PFSK-1 (cell line): ENCODE measurements around the gene HNF1B.

Source experiments
- FOXP2 ChIP-seq: optimal IDR thresholded peaks from 2 replicates; pipeline ENCODE3; 2011; ENCODE audit warnings: borderline replicate concordance, control low read depth, inconsistent platforms; ENCODE audit not compliant: insufficient read depth; ENCODE audit errors: extremely low read length, extremely low read depth
- POLR2AphosphoS5 ChIP-seq: IDR thresholded peaks from 2 replicates; pipeline ENCODE4 v1.6.1; 2012; ENCODE audit warnings: low read depth, mild to moderate bottlenecking, control low read depth, low read length, moderate library complexity
- SIN3A ChIP-seq: IDR thresholded peaks from 2 replicates; pipeline ENCODE4 v1.6.1; 2012; ENCODE audit warnings: mild to moderate bottlenecking, low read length, moderate library complexity, borderline replicate concordance; ENCODE audit not compliant: insufficient read depth
- TAF1 ChIP-seq: IDR thresholded peaks from 2 replicates; pipeline ENCODE4 v1.6.1; 2012; ENCODE audit warnings: low read length, control low read depth, borderline replicate concordance; ENCODE audit not compliant: insufficient read depth
- TF ChIP-seq, protein P1 (sequence below), 2 experiments: IDR thresholded peaks; 2 replicates each; pipeline versions ENCODE4 v1.6.1 to v1.8.0; 2011 to 2012; ENCODE audit warnings: low read depth in 2 of 2, low read length in 2 of 2, control low read depth in 1 of 2, inconsistent platforms in 1 of 2, mild to moderate bottlenecking in 1 of 2, moderate library complexity in 1 of 2; ENCODE audit not compliant: insufficient read depth in 1 of 2

HNF1B gene

DNA sequence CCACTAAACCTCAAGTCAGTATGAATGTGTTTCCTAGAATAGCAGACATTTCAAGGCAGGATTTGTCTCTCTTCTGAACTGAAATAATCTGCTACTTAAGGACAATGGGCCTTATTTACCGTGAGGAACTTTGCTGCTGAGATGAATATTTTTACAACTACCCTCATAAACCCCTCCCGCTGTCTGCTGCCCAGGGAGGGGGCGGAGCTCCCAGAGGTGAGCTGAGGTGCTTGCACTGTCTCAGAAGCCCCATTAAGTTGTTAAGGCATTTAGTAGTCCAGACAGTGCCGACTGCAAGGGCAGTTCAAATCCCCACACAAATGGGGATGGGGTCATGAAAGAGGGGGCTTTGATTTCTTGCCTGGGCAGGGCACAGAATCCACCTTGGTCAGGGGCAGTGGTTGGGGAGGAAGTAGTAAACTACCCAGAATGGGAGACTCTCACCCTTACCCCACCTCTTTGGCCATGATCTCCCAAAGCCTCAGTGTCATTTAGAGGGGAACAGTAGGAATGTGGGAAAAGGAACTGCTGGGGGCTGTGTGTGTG, 19.2 kb downstream of the HNF1B start:
- TF ChIP-seq TAF1 (no peak), FOXP2 (no peak), POLR2AphosphoS5 (no peak)
- TF ChIP-seq, protein P1, sequence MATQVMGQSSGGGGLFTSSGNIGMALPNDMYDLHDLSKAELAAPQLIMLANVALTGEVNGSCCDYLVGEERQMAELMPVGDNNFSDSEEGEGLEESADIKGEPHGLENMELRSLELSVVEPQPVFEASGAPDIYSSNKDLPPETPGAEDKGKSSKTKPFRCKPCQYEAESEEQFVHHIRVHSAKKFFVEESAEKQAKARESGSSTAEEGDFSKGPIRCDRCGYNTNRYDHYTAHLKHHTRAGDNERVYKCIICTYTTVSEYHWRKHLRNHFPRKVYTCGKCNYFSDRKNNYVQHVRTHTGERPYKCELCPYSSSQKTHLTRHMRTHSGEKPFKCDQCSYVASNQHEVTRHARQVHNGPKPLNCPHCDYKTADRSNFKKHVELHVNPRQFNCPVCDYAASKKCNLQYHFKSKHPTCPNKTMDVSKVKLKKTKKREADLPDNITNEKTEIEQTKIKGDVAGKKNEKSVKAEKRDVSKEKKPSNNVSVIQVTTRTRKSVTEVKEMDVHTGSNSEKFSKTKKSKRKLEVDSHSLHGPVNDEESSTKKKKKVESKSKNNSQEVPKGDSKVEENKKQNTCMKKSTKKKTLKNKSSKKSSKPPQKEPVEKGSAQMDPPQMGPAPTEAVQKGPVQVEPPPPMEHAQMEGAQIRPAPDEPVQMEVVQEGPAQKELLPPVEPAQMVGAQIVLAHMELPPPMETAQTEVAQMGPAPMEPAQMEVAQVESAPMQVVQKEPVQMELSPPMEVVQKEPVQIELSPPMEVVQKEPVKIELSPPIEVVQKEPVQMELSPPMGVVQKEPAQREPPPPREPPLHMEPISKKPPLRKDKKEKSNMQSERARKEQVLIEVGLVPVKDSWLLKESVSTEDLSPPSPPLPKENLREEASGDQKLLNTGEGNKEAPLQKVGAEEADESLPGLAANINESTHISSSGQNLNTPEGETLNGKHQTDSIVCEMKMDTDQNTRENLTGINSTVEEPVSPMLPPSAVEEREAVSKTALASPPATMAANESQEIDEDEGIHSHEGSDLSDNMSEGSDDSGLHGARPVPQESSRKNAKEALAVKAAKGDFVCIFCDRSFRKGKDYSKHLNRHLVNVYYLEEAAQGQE (IDR thresholded peaks at IDR 0.05; ENCODE audit: insufficient read depth in 1 of 2, low read depth in 2 of 2, low read length in 2 of 2), result no peak

DNA sequence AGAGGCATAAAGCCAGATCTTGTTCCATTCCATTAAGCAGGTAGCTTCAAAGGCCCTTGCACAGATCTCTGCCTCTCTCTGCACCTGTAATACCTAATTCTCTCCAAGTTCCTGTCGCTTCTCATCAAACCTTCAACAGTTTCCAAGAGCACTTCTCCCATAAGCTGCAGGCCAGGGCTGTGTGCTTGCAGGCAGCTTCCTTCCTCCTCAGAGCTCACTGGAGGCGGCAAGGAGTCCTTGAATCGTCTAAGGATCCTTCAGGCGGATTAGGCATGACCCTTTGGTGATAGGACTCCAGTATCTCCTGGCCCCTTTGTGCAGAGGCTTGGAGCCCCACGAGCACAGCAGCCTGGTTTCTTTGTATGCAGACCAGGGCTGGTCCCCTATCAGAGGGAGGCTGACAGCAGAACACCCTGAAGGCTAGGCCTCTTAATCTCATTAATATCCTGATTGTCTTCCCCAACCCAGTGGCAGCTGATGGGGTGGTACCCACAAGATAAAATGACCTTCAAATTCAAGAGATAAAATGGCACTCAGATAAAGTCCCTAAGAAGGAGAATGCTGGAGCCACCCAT, 19.8 kb downstream of the HNF1B start:
- TF ChIP-seq POLR2AphosphoS5 (no peak), FOXP2 (no peak), TAF1 (no peak), SIN3A (no peak)

DNA sequence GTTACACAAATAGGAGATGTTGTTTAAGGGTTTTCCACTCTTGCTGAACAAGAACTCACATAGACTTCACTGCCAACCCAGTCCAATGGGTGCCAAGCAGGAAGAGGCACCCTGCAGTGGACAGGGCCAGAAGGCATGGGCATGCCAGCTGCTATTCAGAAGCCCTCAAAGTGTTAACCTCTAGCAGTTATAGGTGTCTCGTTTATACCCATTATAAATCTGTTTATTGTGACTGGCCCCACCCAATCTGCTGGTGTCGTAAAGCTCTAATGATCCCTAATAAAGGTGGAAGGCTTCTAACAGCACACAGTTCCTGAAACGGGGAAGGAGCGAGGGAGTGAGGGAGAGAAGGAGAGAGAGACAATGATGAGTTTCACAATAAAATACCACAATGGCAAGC, 23.9 kb downstream of the HNF1B start:
- no peak for TF ChIP-seq SIN3A
- no peak for TF ChIP-seq TAF1

DNA sequence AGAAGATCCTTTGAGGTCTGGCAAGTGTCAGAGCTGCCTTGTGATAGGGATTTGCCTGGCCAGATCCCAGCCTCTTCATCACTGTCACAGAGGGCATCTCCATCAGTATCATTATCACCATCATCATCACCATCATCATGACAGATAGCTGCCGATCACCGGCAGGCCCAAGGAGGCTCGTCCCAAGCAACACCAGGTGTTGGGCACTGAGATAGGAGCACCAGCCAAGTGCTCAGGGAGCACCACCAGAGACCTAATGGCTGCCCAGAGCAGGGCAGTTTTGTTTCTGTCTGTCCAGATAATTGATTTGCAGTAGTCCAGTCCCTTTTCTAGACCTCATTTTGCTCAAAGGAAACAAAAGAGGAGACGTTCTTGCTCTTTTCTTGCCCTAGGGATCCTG, 25.0 kb downstream of the HNF1B start:
- TF ChIP-seq TAF1, result no peak
- TF ChIP-seq POLR2AphosphoS5, result no peak
- no peak for TF ChIP-seq SIN3A
- TF ChIP-seq, protein P1 (IDR thresholded peaks at IDR 0.05; ENCODE audit: insufficient read depth in 1 of 2, low read depth in 2 of 2, low read length in 2 of 2), result no peak
- TF ChIP-seq FOXP2, result no peak

DNA sequence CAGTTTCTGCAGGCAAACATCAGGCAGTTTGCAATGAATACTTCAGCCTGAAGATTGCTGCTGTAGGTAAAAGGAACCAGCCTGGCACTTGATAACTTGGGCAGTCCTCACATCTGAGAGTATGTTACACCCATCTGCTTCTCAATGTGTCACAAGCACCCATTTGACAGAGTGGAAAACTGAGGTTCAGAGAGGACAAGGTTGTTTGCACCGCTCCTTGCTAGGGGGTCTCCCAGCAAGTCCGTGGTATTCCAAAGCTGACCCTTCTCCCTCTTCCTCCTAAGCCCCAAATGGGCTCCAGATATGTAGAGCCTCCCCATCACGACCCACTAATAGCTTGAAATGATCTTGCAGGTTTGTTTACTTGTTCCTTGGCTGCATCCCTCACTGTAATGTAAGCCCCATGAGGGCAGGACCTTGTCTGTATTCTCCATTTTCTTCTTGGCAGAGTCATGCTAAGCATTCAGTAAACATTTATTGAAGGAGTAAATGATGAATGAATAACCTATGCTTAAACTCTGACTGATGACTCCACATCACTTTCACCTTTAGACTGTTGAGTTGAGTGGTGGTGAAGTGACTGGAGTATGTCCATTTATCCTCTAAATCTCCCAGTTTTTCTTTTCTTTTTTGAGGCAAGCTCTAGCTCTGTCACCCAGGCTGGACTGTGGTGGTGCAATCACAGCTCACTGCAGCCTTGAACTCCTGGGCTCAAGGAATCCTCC, 26.4 kb downstream of the HNF1B start:
- TF ChIP-seq FOXP2, result no peak
- no peak for TF ChIP-seq POLR2AphosphoS5
- TF ChIP-seq TAF1, result no peak
- no peak for TF ChIP-seq SIN3A
- TF ChIP-seq, protein P1 (IDR thresholded peaks at IDR 0.05; ENCODE audit: insufficient read depth in 1 of 2, low read depth in 2 of 2, low read length in 2 of 2), result no peak
